ENCODE results near the gene OCLN. TPM values are rescaled to one million over a fixed set of nuclear protein-coding genes. Genes with fewer than 3 reads are reported as not detected.
"Not testable (repeated sequence)": the region's sequence is repeated elsewhere in the genome, so short reads cannot be mapped to it uniquely, and the experiment has no call there.

Gene OCLN
- total RNA-seq, 1 experiment from 2014 or later, result 9.0 TPM

- no peaks in the 10 kb centered on the region for H3K27me3 Mint-ChIP-seq (ENCODE audit: insufficient read depth, unreplicated experiment)
- H3K4me3 Mint-ChIP-seq (ENCODE audit: unreplicated experiment), result no peak overlapping the region
- no peak for DNase-seq (ENCODE audit: unreplicated experiment)
- TF ChIP-seq, protein P1, sequence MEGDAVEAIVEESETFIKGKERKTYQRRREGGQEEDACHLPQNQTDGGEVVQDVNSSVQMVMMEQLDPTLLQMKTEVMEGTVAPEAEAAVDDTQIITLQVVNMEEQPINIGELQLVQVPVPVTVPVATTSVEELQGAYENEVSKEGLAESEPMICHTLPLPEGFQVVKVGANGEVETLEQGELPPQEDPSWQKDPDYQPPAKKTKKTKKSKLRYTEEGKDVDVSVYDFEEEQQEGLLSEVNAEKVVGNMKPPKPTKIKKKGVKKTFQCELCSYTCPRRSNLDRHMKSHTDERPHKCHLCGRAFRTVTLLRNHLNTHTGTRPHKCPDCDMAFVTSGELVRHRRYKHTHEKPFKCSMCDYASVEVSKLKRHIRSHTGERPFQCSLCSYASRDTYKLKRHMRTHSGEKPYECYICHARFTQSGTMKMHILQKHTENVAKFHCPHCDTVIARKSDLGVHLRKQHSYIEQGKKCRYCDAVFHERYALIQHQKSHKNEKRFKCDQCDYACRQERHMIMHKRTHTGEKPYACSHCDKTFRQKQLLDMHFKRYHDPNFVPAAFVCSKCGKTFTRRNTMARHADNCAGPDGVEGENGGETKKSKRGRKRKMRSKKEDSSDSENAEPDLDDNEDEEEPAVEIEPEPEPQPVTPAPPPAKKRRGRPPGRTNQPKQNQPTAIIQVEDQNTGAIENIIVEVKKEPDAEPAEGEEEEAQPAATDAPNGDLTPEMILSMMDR (IDR thresholded peaks at IDR 0.05; ENCODE audit: unreplicated experiment), result no peak
- ChIA-PET POLR2A (no interaction called here), CTCF (interaction anchor here (0.5 to 1.0 kb wide), 2 partner anchors 12 to 156 kb away, joined by 3 to 4 read pairs; no protein-coding TSS in a partner anchor)
- intact Hi-C loops (cut with micrococcal nuclease), result no loop called here
- no peak overlapping the region for H3K27ac Mint-ChIP-seq (ENCODE audit: low read depth, unreplicated experiment)
- H3K9me3 Mint-ChIP-seq (ENCODE audit: unreplicated experiment), result no peaks in the 10 kb centered on the region
- no peaks in the 10 kb centered on the region for H3K4me1 Mint-ChIP-seq (ENCODE audit: insufficient read depth, unreplicated experiment)
- no TSS peak for BruUV-seq (replicated peaks)
- H3K36me3 Mint-ChIP-seq (ENCODE audit: insufficient read depth, unreplicated experiment), result no peaks in the 10 kb centered on the region
Measured at GRCh38 chr5:69530561-69531405, 38.2 kb downstream of the OCLN start.

GRCh38 chr5:69531406-69531801 is 38.8 kb downstream of the OCLN start:
- H3K4me3 Mint-ChIP-seq (ENCODE audit: unreplicated experiment), result no peak overlapping the region
- no peaks in the 10 kb centered on the region for H3K9me3 Mint-ChIP-seq (ENCODE audit: unreplicated experiment)
- POLR2A ChIA-PET, result no interaction called here
- CTCF ChIA-PET, result interaction anchor here (1.0 kb wide), 1 partner anchor 13 kb away, joined by 4 read pairs; no protein-coding TSS in a partner anchor
- H3K36me3 Mint-ChIP-seq (ENCODE audit: insufficient read depth, unreplicated experiment), result no peaks in the 10 kb centered on the region
- no TSS peak for BruUV-seq (replicated peaks)
- TF ChIP-seq, protein P1 (IDR thresholded peaks at IDR 0.05; ENCODE audit: unreplicated experiment), result no peak
- intact Hi-C loops (cut with micrococcal nuclease), result no loop called here
- no peaks in the 10 kb centered on the region for H3K4me1 Mint-ChIP-seq (ENCODE audit: insufficient read depth, unreplicated experiment)
- H3K27me3 Mint-ChIP-seq (ENCODE audit: insufficient read depth, unreplicated experiment), result no peaks in the 10 kb centered on the region
- no peak for DNase-seq (ENCODE audit: unreplicated experiment)
- no peak overlapping the region for H3K27ac Mint-ChIP-seq (ENCODE audit: low read depth, unreplicated experiment)

GRCh38 chr5:69537911-69538310 is 45.3 kb downstream of the OCLN start:
- intact Hi-C loops (cut with micrococcal nuclease); BruUV-seq (replicated peaks); DNase-seq (ENCODE audit: unreplicated experiment); H3K27ac Mint-ChIP-seq (ENCODE audit: low read depth, unreplicated experiment); POLR2A ChIA-PET; H3K9me3 Mint-ChIP-seq (ENCODE audit: unreplicated experiment); H3K36me3 Mint-ChIP-seq (ENCODE audit: insufficient read depth, unreplicated experiment); H3K4me3 Mint-ChIP-seq (ENCODE audit: unreplicated experiment); H3K27me3 Mint-ChIP-seq (ENCODE audit: insufficient read depth, unreplicated experiment); CTCF ChIA-PET; H3K4me1 Mint-ChIP-seq (ENCODE audit: insufficient read depth, unreplicated experiment): not testable (repeated sequence)

DNA sequence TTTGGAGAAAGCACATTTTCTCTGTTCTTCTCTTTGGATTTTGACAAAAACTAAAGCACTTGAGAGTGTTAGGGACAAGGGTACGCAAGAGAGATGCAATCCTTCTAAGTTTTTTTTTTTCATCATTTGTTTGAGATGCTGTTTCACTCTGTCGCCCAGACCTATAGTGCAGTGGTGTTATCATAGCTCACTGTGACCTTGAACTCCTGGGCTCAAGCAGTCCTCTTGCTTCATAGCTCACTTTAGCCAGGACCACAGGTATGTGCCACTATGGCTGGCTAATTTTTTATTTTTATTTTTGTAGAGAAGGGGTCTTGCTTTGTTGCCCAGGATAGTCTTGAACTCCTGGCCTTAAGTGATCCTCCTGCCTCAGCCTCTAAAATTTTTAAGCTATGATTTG is 46.1 kb downstream of the OCLN start:
- intact Hi-C loops (cut with micrococcal nuclease); H3K27me3 Mint-ChIP-seq (ENCODE audit: insufficient read depth, unreplicated experiment); BruUV-seq (replicated peaks); H3K36me3 Mint-ChIP-seq (ENCODE audit: insufficient read depth, unreplicated experiment); H3K4me3 Mint-ChIP-seq (ENCODE audit: unreplicated experiment); CTCF ChIA-PET; H3K27ac Mint-ChIP-seq (ENCODE audit: low read depth, unreplicated experiment); POLR2A ChIA-PET; H3K4me1 Mint-ChIP-seq (ENCODE audit: insufficient read depth, unreplicated experiment); H3K9me3 Mint-ChIP-seq (ENCODE audit: unreplicated experiment); DNase-seq (ENCODE audit: unreplicated experiment): not testable (repeated sequence)

DNA sequence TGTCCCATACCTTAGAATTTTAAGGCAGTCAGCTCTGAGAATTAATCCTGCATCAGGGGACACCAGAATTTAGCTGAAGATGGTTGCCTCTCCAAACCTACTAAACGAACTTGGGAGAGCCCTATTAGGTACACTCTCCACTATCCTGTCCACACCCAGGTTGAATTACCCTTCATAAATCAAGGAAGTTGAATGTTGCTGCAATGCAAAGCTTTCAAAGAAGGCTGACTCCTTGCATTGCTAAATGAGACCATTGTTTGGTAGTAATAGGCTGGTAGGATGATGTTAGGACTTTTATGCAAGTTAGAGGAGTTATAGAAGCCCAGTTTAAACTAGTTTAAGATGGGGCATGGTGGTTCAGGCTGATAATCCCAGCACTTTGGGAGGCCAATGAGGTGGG is 48.8 kb downstream of the OCLN start:
- H3K4me3 Mint-ChIP-seq (ENCODE audit: unreplicated experiment); H3K4me1 Mint-ChIP-seq (ENCODE audit: insufficient read depth, unreplicated experiment); DNase-seq (ENCODE audit: unreplicated experiment); H3K27ac Mint-ChIP-seq (ENCODE audit: low read depth, unreplicated experiment); CTCF ChIA-PET; H3K36me3 Mint-ChIP-seq (ENCODE audit: insufficient read depth, unreplicated experiment); H3K9me3 Mint-ChIP-seq (ENCODE audit: unreplicated experiment); POLR2A ChIA-PET; H3K27me3 Mint-ChIP-seq (ENCODE audit: insufficient read depth, unreplicated experiment); BruUV-seq (replicated peaks); intact Hi-C loops (cut with micrococcal nuclease): not testable (repeated sequence)

GRCh38 chr5:69542838-69543618 is 50.4 kb downstream of the OCLN start:
- H3K4me3 Mint-ChIP-seq (ENCODE audit: unreplicated experiment); H3K4me1 Mint-ChIP-seq (ENCODE audit: insufficient read depth, unreplicated experiment); DNase-seq (ENCODE audit: unreplicated experiment); H3K9me3 Mint-ChIP-seq (ENCODE audit: unreplicated experiment); H3K27me3 Mint-ChIP-seq (ENCODE audit: insufficient read depth, unreplicated experiment); H3K36me3 Mint-ChIP-seq (ENCODE audit: insufficient read depth, unreplicated experiment); CTCF ChIA-PET; H3K27ac Mint-ChIP-seq (ENCODE audit: low read depth, unreplicated experiment); BruUV-seq (replicated peaks); intact Hi-C loops (cut with micrococcal nuclease); POLR2A ChIA-PET: not testable (repeated sequence)

GRCh38 chr5:69544602-69545001 is 52.0 kb downstream of the OCLN start:
- H3K27me3 Mint-ChIP-seq (ENCODE audit: insufficient read depth, unreplicated experiment); BruUV-seq (replicated peaks); H3K4me3 Mint-ChIP-seq (ENCODE audit: unreplicated experiment); H3K9me3 Mint-ChIP-seq (ENCODE audit: unreplicated experiment); CTCF ChIA-PET; intact Hi-C loops (cut with micrococcal nuclease); H3K4me1 Mint-ChIP-seq (ENCODE audit: insufficient read depth, unreplicated experiment); H3K27ac Mint-ChIP-seq (ENCODE audit: low read depth, unreplicated experiment); DNase-seq (ENCODE audit: unreplicated experiment); POLR2A ChIA-PET; H3K36me3 Mint-ChIP-seq (ENCODE audit: insufficient read depth, unreplicated experiment): not testable (repeated sequence)

Data from MCF 10A (cell line).